Loucy (cell line): ENCODE data around the gene CATSPERD.

Experiments
- CTCF ChIP-seq: fragments of 200-600 bp; sonication (generic); conservative IDR thresholded peaks from 2 replicates; pipeline ENCODE4 v1.5.1; 2014; ENCODE audit warnings: mild to moderate bottlenecking, antibody characterized with exemption, low read length
- EZH2phosphoT487 ChIP-seq: fragments of 200-600 bp; IDR thresholded peaks from 2 replicates; pipeline ENCODE4 v1.6.1; 2018; ENCODE audit warnings: antibody characterized with exemption, mild to moderate bottlenecking, moderate library complexity, borderline replicate concordance

- TF ChIP-seq CTCF: no peak
- no peak for TF ChIP-seq EZH2phosphoT487
These were observed 1.7 kb upstream of the CATSPERD start for GRCh38 chr19:5718579-5719273.
